ENCODE measurements around the gene AGRN.

DNA sequence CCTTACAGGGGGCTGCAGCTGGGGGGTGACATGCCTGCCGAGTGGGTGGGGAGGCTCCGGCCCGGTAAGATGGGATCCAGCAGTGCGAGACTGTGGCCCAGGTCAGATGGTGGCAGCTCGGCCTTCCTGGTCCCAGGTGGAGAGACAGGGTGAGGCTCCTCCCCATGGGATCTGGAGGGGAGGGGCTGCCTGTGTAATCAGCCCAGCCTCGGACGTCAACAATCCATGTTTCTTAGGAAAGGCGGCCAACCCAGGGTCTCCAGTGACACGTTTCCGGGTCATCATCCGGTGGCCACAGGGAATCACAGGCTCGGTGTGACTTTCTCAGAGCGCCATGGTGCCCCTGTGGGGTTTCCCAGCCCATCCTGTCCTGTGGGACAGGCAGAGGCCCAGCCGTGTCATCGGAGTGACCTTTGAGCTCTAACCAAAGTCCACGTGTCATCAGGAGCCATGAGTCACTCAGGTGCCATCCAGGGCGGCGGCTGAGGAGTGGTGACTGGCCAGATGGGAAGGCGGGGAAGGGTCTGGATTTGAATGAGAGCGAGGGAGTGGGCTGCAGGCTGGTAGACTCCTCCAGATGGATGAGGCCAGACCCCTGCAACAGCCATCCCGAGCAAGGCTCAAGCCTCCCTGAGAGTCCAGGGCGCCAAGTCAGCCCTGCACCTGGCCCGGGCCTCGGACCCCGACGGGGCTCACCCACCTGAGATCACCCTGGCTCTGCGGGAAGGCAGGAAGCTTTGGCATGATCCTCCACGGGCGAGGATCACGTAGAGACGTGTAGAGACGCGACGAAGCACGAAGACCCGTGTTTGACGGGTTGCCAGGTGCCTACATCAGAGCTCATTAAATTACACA, 13.4 kb upstream of the AGRN start:
- TF ChIP-seq, protein P1, sequence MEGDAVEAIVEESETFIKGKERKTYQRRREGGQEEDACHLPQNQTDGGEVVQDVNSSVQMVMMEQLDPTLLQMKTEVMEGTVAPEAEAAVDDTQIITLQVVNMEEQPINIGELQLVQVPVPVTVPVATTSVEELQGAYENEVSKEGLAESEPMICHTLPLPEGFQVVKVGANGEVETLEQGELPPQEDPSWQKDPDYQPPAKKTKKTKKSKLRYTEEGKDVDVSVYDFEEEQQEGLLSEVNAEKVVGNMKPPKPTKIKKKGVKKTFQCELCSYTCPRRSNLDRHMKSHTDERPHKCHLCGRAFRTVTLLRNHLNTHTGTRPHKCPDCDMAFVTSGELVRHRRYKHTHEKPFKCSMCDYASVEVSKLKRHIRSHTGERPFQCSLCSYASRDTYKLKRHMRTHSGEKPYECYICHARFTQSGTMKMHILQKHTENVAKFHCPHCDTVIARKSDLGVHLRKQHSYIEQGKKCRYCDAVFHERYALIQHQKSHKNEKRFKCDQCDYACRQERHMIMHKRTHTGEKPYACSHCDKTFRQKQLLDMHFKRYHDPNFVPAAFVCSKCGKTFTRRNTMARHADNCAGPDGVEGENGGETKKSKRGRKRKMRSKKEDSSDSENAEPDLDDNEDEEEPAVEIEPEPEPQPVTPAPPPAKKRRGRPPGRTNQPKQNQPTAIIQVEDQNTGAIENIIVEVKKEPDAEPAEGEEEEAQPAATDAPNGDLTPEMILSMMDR (IDR thresholded peaks at IDR 0.05): no peak
- no peak for TF ChIP-seq EP300 (IDR thresholded peaks at IDR 0.05)
- no peak for TF ChIP-seq POLR2A (IDR thresholded peaks at IDR 0.05)
